Measurements from ENCODE around the gene SMG6. TPM values are rescaled to one million over a fixed set of nuclear protein-coding genes. Genes with fewer than 3 reads are reported as not detected.

The SMG6 gene
- total RNA-seq, 4 donors from 2014 or later = 13.3 to 74.9 (median 41.6) TPM

- H3K4me1 ChIP-seq = peaks cover 13 to 22% of the 10 kb centered on the region in 2 donors
- TF ChIP-seq POLR2A (IDR thresholded peaks at IDR 0.05) = no peak
- TF ChIP-seq, protein P1, sequence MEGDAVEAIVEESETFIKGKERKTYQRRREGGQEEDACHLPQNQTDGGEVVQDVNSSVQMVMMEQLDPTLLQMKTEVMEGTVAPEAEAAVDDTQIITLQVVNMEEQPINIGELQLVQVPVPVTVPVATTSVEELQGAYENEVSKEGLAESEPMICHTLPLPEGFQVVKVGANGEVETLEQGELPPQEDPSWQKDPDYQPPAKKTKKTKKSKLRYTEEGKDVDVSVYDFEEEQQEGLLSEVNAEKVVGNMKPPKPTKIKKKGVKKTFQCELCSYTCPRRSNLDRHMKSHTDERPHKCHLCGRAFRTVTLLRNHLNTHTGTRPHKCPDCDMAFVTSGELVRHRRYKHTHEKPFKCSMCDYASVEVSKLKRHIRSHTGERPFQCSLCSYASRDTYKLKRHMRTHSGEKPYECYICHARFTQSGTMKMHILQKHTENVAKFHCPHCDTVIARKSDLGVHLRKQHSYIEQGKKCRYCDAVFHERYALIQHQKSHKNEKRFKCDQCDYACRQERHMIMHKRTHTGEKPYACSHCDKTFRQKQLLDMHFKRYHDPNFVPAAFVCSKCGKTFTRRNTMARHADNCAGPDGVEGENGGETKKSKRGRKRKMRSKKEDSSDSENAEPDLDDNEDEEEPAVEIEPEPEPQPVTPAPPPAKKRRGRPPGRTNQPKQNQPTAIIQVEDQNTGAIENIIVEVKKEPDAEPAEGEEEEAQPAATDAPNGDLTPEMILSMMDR (IDR thresholded peaks at IDR 0.05) = no peak
- peak overlapping the region; percentile 77 to 86 for H3K27ac ChIP-seq
Observed at GRCh38 chr17:2188971-2189630, 114.5 kb downstream of the SMG6 start.

DNA sequence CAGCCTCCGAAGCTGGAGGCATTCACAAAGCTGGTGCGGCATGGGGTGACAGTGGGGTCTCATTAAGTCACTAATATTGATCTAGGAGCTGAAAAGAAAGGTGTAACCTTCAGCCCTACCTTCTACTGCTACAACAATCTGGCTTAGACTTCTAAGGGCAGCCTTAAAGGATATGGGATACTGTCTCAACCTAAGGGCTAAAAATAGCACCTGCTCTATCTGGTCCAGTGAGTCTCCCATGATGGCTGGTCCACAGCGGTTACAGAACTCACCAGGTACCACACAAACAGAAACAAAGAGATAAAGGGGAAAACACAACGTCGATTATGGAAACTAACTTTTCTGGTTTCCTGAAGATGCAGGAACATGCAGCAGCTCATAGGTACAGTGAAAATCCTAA, 115.8 kb downstream of the SMG6 start:
- Histone ChIP-seq H3K27ac (peak overlapping the region in 1 of 2 donors; percentile 86), H3K36me3 (no peaks in the 10 kb centered on the region), H3K9me3 (no peaks in the 10 kb centered on the region), H3K27me3 (no peaks in the 10 kb centered on the region), H3K4me3 (no peak overlapping the region), H3K4me1 (peaks cover 13 to 22% of the 10 kb centered on the region in 2 donors)
- intact Hi-C loops (cut with DNase I; ENCODE audit: low total_unique reads) = no loop called here
- TF ChIP-seq, protein P1 (IDR thresholded peaks at IDR 0.05) = no peak
- DNase-seq = peak in 1 of 2 donors; percentile 3

More at GRCh38 chr17:2188971-2189630, 114.5 kb downstream of the SMG6 start:
- Histone ChIP-seq H3K36me3 (no peaks in the 10 kb centered on the region), H3K9me3 (no peaks in the 10 kb centered on the region), H3K27me3 (no peaks in the 10 kb centered on the region), H3K4me3 (no peak overlapping the region)
- intact Hi-C loops (cut with DNase I; ENCODE audit: low total_unique reads) = no loop called here
- DNase-seq = peak in 1 of 2 donors; percentile 28

GRCh38 chr17:2186937-2187336, 116.6 kb downstream of the SMG6 start:
- Histone ChIP-seq H3K4me3 (no peak overlapping the region), H3K27ac (no peak overlapping the region), H3K36me3 (no peaks in the 10 kb centered on the region), H3K27me3 (no peaks in the 10 kb centered on the region), H3K4me1 (peaks cover 14 to 19% of the 10 kb centered on the region in 2 donors), H3K9me3 (no peaks in the 10 kb centered on the region)
- intact Hi-C loops (cut with DNase I; ENCODE audit: low total_unique reads) = no loop called here
- DNase-seq = no peak
- TF ChIP-seq, protein P1 (IDR thresholded peaks at IDR 0.05) = no peak
- TF ChIP-seq POLR2A (IDR thresholded peaks at IDR 0.05) = no peak

DNA sequence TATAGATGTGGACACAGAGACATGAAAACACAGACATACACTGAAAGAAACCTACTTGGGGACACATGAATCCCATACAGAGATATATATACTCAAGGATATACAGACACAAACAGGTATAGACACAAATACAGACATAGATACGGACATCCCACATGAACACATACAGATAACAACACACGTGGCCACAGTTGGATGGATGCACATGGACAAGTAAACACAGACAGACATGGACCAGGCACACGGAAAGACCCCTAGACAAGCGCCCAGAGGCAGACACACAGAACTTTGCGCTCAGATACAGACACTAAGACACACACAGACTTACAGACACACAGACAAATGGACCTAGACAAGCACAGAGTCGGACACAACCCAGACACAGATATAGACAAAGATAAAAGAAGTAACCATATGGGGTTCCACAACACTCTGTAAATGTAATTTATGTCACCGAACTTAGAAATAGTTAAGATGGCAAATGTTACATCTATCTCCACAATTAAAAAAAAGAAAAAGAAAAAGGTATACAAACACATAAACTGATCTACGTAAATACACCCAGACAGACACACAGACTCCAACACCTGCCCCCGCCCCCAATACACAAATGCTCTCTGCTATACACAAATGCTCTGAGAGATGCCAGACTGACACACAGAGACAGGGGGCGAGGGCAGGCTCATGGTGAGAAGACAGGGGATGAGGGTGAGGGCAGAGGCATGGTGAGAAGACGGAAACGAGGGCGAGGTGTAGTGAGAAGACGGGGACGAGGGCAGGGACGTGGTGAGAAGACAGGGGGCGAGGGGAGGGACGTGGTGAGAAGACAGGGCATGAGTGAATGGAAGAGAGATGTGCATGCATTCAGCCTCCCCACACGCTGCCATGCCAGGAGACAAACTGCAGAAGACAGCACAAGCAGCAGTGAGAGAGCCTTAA, 118.3 kb downstream of the SMG6 start:
- DNase-seq = peak in 1 of 2 donors; percentile 15
- Histone ChIP-seq H3K27ac (peak overlapping the region in 1 of 2 donors; percentile 4), H3K36me3 (no peaks in the 10 kb centered on the region), H3K9me3 (no peaks in the 10 kb centered on the region), H3K27me3 (no peaks in the 10 kb centered on the region), H3K4me3 (no peak overlapping the region), H3K4me1 (peaks cover 21 to 23% of the 10 kb centered on the region in 2 donors)
- TF ChIP-seq, protein P1 (IDR thresholded peaks at IDR 0.05) = no peak
- intact Hi-C loops (cut with DNase I; ENCODE audit: low total_unique reads) = no loop called here

GRCh38 chr17:2183346-2183745, 120.2 kb downstream of the SMG6 start:
- intact Hi-C loops (cut with DNase I; ENCODE audit: low total_unique reads) = no loop called here
- H3K36me3 ChIP-seq = no peaks in the 10 kb centered on the region
- peaks cover 22 to 30% of the 10 kb centered on the region in 2 donors for H3K4me1 ChIP-seq
- no peak overlapping the region for H3K4me3 ChIP-seq
- no peak for TF ChIP-seq POLR2A (IDR thresholded peaks at IDR 0.05)
- TF ChIP-seq, protein P1 (IDR thresholded peaks at IDR 0.05) = no peak
- H3K27me3 ChIP-seq = no peaks in the 10 kb centered on the region
- no peaks in the 10 kb centered on the region for H3K9me3 ChIP-seq
- H3K27ac ChIP-seq = peak overlapping the region; percentile 86 to 95
- no peak for DNase-seq

Data from uterus (tissue), 4 donors.